OCI-LY1 (cell line): ENCODE data around the gene HNRNPA3.

Source experiments
- H2AFZ ChIP-seq: fragments of 200-600 bp; sonication (generic), shearing (Covaris generic); 2 replicates; pipeline ENCODE4 v1.6.0; 2014; ENCODE audit warnings: antibody characterized with exemption, mild to moderate bottlenecking, low read length
- H3F3A ChIP-seq: fragments of 200-600 bp; sonication (generic), shearing (Covaris generic); 2 replicates; pipeline ENCODE4 v1.6.0; 2014; ENCODE audit warnings: mild to moderate bottlenecking, antibody characterized with exemption, low read length, moderate library complexity; ENCODE audit not compliant: insufficient read depth
- H3K27ac ChIP-seq: fragments of 200-600 bp; sonication (generic); 2 replicates; pipeline ENCODE4 v1.5.1; 2014; ENCODE audit warnings: low read length, mixed run types, mild to moderate bottlenecking, low read depth; ENCODE audit not compliant: poor library complexity, severe bottlenecking
- H3K27me3 ChIP-seq: fragments of 200-600 bp; sonication (generic); 2 replicates; pipeline ENCODE4 v1.6.0; 2014; ENCODE audit warnings: antibody characterized with exemption, mild to moderate bottlenecking, low read length, moderate library complexity; ENCODE audit not compliant: insufficient read depth
- H3K36me3 ChIP-seq: fragments of 200-600 bp; sonication (generic); 2 replicates; pipeline ENCODE4 v1.6.1; 2014; ENCODE audit warnings: mild to moderate bottlenecking, antibody characterized with exemption, low read length, moderate library complexity, mixed read lengths; ENCODE audit not compliant: insufficient read depth
- H3K4me1 ChIP-seq: fragments of 200-600 bp; sonication (generic); 2 replicates; pipeline ENCODE4 v1.5.1; 2014; ENCODE audit warnings: mild to moderate bottlenecking, low read length, moderate library complexity; ENCODE audit not compliant: insufficient read depth, severe bottlenecking
- H3K4me2 ChIP-seq: fragments of 200-600 bp; sonication (generic), shearing (Covaris generic); 2 replicates; pipeline ENCODE4 v1.6.1; 2014; ENCODE audit warnings: low read length
- H3K4me3 ChIP-seq: fragments of 200-600 bp; sonication (generic); 2 replicates; pipeline ENCODE4 v1.5.1; 2014; ENCODE audit warnings: low read length, low read depth, mild to moderate bottlenecking, mixed read lengths; ENCODE audit not compliant: poor library complexity, severe bottlenecking
- H3K79me2 ChIP-seq: fragments of 200-600 bp; shearing (Covaris generic); 2 replicates; pipeline ENCODE4 v1.6.1; 2016; ENCODE audit warnings: mixed run types, low read length, mixed read lengths; ENCODE audit not compliant: insufficient read depth
- H3K9ac ChIP-seq: fragments of 200-600 bp; sonication (generic), shearing (Covaris generic); 2 replicates; pipeline ENCODE4 v1.6.1; 2014; ENCODE audit warnings: mild to moderate bottlenecking, low read length, mixed read lengths
- H3K9me2 ChIP-seq: fragments of 200-600 bp; sonication (generic), shearing (Covaris generic); 2 replicates; pipeline ENCODE4 v1.6.1; 2014; ENCODE audit warnings: low read depth, mild to moderate bottlenecking, low read length, mixed read lengths
- H3K9me3 ChIP-seq: fragments of 200-600 bp; shearing (Covaris generic); 2 replicates; pipeline ENCODE4 v1.6.1; 2014; ENCODE audit warnings: low read length, mixed read lengths
- H4K20me1 ChIP-seq: fragments of 200-600 bp; sonication (generic), shearing (Covaris generic); 2 replicates; pipeline ENCODE4 v1.6.0; 2016; ENCODE audit warnings: mild to moderate bottlenecking, low read length; ENCODE audit not compliant: insufficient read depth
- CTCF ChIP-seq: fragments of 200-600 bp; sonication (generic), shearing (Covaris generic); IDR thresholded peaks from 2 replicates; pipeline ENCODE4 v1.5.1; 2017; ENCODE audit warnings: mild to moderate bottlenecking, antibody characterized with exemption, low read length, moderate library complexity, mixed read lengths
- EZH2 ChIP-seq: fragments of 200-600 bp; sonication (generic), shearing (Covaris generic); IDR thresholded peaks from 2 replicates; pipeline ENCODE4 v1.8.0; 2017; ENCODE audit warnings: borderline replicate concordance, mixed run types, mild to moderate bottlenecking, antibody characterized with exemption, low read length, moderate library complexity, mixed read lengths

HNRNPA3 gene

GRCh38 chr2:177271981-177272666 lies 59.5 kb downstream of the HNRNPA3 start:
- H3K36me3 ChIP-seq = no peaks in the 10 kb centered on the region
- H3K9me3 ChIP-seq = no peaks in the 10 kb centered on the region
- H3K9me2 ChIP-seq = no peaks in the 10 kb centered on the region
- H4K20me1 ChIP-seq = no peaks in the 10 kb centered on the region
- no peak overlapping the region for H3K4me2 ChIP-seq
- H3K79me2 ChIP-seq = no peaks in the 10 kb centered on the region
- peak overlapping the region; percentile 4 for H2AFZ ChIP-seq
- peak overlapping the region; percentile 47 for H3K27ac ChIP-seq
- TF ChIP-seq EZH2 (no peak), CTCF (no peak)
- peaks cover 49% of the 10 kb centered on the region for H3K4me1 ChIP-seq
- H3F3A ChIP-seq = no peaks in the 10 kb centered on the region
- H3K9ac ChIP-seq = no peak overlapping the region
- H3K4me3 ChIP-seq = no peak overlapping the region
- H3K27me3 ChIP-seq = no peaks in the 10 kb centered on the region

- Histone ChIP-seq H3F3A (no peaks in the 10 kb centered on the region), H3K4me1 (peaks cover 53% of the 10 kb centered on the region), H3K9me2 (no peaks in the 10 kb centered on the region), H3K4me3 (no peak overlapping the region), H3K4me2 (peak overlapping the region; percentile 32; the same call in 1 of the 2 replicates), H3K79me2 (no peaks in the 10 kb centered on the region), H4K20me1 (no peaks in the 10 kb centered on the region), H3K9me3 (no peaks in the 10 kb centered on the region), H3K36me3 (no peaks in the 10 kb centered on the region), H2AFZ (peak overlapping the region; percentile 4), H3K27ac (peak overlapping the region; percentile 47), H3K9ac (no peak overlapping the region), H3K27me3 (no peaks in the 10 kb centered on the region)
- TF ChIP-seq CTCF (no peak), EZH2 (no peak)
These were observed 60.2 kb downstream of the HNRNPA3 start for GRCh38 chr2:177272765-177273164.

GRCh38 chr2:177273408-177273807 lies 60.8 kb downstream of the HNRNPA3 start:
- peak overlapping the region; percentile 47 for H3K27ac ChIP-seq
- no peaks in the 10 kb centered on the region for H3K36me3 ChIP-seq
- no peaks in the 10 kb centered on the region for H3K9me3 ChIP-seq
- no peak overlapping the region for H3K4me3 ChIP-seq
- H3K9ac ChIP-seq = no peak overlapping the region
- H3K4me1 ChIP-seq = peaks cover 53% of the 10 kb centered on the region
- peak overlapping the region; percentile 66; the same call in 1 of the 2 replicates for H2AFZ ChIP-seq
- no peaks in the 10 kb centered on the region for H3K27me3 ChIP-seq
- H3K79me2 ChIP-seq = no peaks in the 10 kb centered on the region
- no peaks in the 10 kb centered on the region for H3F3A ChIP-seq
- TF ChIP-seq CTCF (no peak), EZH2 (no peak)
- no peaks in the 10 kb centered on the region for H4K20me1 ChIP-seq
- peak overlapping the region; percentile 21 for H3K4me2 ChIP-seq
- H3K9me2 ChIP-seq = no peaks in the 10 kb centered on the region
